Testis (tissue), 2 donors: ENCODE measurements around the gene MYH9.

Source experiments
- CTCF ChIP-seq, 3 experiments: fragments of 450-650 bp in 2 of 3; fragments of 200-600 bp in 1 of 3; sonication (generic) in 1 of 3; IDR thresholded peaks; one replicate each; pipeline ENCODE4 v1.5.1; 2016 to 2019; ENCODE audit warnings: antibody characterized with exemption in 3 of 3, mild to moderate bottlenecking in 2 of 3, moderate library complexity in 1 of 3
- POLR2A ChIP-seq: fragments of 450-650 bp; IDR thresholded peaks from one replicate; pipeline ENCODE4 v1.6.1; 2017; ENCODE audit warnings: antibody characterized with exemption, mild to moderate bottlenecking, moderate library complexity

- TF ChIP-seq CTCF (IDR thresholded peaks at IDR 0.05) (no peak), POLR2A (no peak)
Observed at GRCh38 chr22:36244522-36245391, 143.0 kb downstream of the MYH9 start.
